Smooth muscle cell (in vitro differentiated cells): ENCODE results near the gene NACC2. TPM values are rescaled to one million over a fixed set of nuclear protein-coding genes. Genes with fewer than 3 reads are reported as not detected.

Experiments
- DNase-seq: peaks from one replicate; lab custom pipeline; 2025; ENCODE audit not compliant: unreplicated experiment; lab: John Stamatoyannopoulos, UW
- H2AFZ ChIP-seq: fragments of 200-600 bp; sonication (generic); 2 replicates; pipeline ENCODE4 v1.6.0; 2016; ENCODE audit warnings: antibody characterized with exemption, low read depth, mild to moderate bottlenecking
- H3F3A ChIP-seq: fragments of 200-600 bp; sonication (generic); 2 replicates; pipeline ENCODE4 v1.6.0; 2017; ENCODE audit warnings: antibody characterized with exemption, low read depth
- H3K27ac ChIP-seq: fragments of 200-600 bp; sonication (generic); 2 replicates; pipeline ENCODE4 v1.5.1; 2016; ENCODE audit warnings: low read depth, mild to moderate bottlenecking
- H3K27me3 ChIP-seq: fragments of 200-600 bp; sonication (generic); 2 replicates; pipeline ENCODE4 v1.6.1; 2016; ENCODE audit warnings: low read depth, mild to moderate bottlenecking
- H3K36me3 ChIP-seq: fragments of 200-600 bp; sonication (generic); 2 replicates; pipeline ENCODE4 v1.5.1; 2016; ENCODE audit warnings: low read depth
- H3K4me1 ChIP-seq: fragments of 200-600 bp; sonication (generic); 2 replicates; pipeline ENCODE4 v1.5.1; 2016; ENCODE audit warnings: low read depth
- H3K4me2 ChIP-seq: fragments of 200-600 bp; sonication (generic); 2 replicates; pipeline ENCODE4 v1.6.0; 2016; ENCODE audit warnings: mild to moderate bottlenecking
- H3K4me3 ChIP-seq: fragments of 200-600 bp; sonication (generic); 2 replicates; pipeline ENCODE4 v1.5.1; 2016; ENCODE audit warnings: mild to moderate bottlenecking
- H3K79me2 ChIP-seq: fragments of 200-600 bp; sonication (generic); 2 replicates; pipeline ENCODE4 v1.6.0; 2016; ENCODE audit warnings: low read depth, mild to moderate bottlenecking
- H3K9ac ChIP-seq: fragments of 200-600 bp; sonication (generic); 2 replicates; pipeline ENCODE4 v1.6.0; 2016; ENCODE audit warnings: low read depth
- H3K9me3 ChIP-seq: fragments of 200-600 bp; sonication (generic); replicated peaks from 2 replicates; pipeline ENCODE4 v1.5.1; 2016; ENCODE audit warnings: low read depth
- H4K20me1 ChIP-seq: fragments of 200-600 bp; sonication (generic); 2 replicates; pipeline ENCODE4 v1.6.0; 2016; ENCODE audit warnings: low read depth
- CTCF ChIP-seq: fragments of 200-600 bp; sonication (generic); IDR thresholded peaks from 2 replicates; pipeline ENCODE4 v1.5.1; 2017; ENCODE audit warnings: borderline replicate concordance, mild to moderate bottlenecking, antibody characterized with exemption; ENCODE audit not compliant: insufficient read depth, poor library complexity, severe bottlenecking
- WGBS: methylation state at CpG from one replicate; pipeline ENCODE4 v1.1.7; 2016; ENCODE audit warnings: low lambda C conversion rate; 5-methylcytosine and 5-hydroxymethylcytosine counted together
- polyA plus RNA-seq: library from polyadenylated mRNA; unstranded; fragments of >200 nt; fragmentation: Nextera tagmentation; extraction: Ambion mirVana; gene quantifications from 2 replicates; pipeline ENCODE4 v1.2.1, GENCODE V29; 2016
- total RNA-seq: library from RNA; depleted of rRNA; stranded (reverse); fragments of >200 nt; gene quantifications from 2 replicates; pipeline ENCODE4 v1.2.3, GENCODE V29; 2014

NACC2 gene
- total and polyA plus RNA-seq, 2 experiments from 2014 or later: 6.7 to 8.8 TPM

- Histone ChIP-seq H3K4me1 (peaks cover 16% of the 10 kb centered on the region), H3F3A (no peaks in the 10 kb centered on the region), H3K27ac (peak overlapping the region; percentile 53), H2AFZ (peak overlapping the region; percentile 30), H4K20me1 (peaks cover 49% of the 10 kb centered on the region), H3K27me3 (no peaks in the 10 kb centered on the region), H3K9me3 (no peaks in the 10 kb centered on the region), H3K4me3 (peak overlapping the region; percentile 90), H3K4me2 (peak overlapping the region; percentile 100), H3K9ac (peak overlapping the region; percentile 72), H3K79me2 (peaks cover 54% of the 10 kb centered on the region), H3K36me3 (no peaks in the 10 kb centered on the region)
- 4% methylated on average over 55 of the region's 74 CpGs for WGBS
- no peak for TF ChIP-seq CTCF
- DNase-seq: peak; percentile 32
These were observed 851 bp downstream of the NACC2 start for GRCh38 chr9:136093995-136094881.

- no peaks in the 10 kb centered on the region for H3F3A ChIP-seq
- DNase-seq: no peak
- 27% methylated on average over 15 of the region's 16 CpGs for WGBS
- H3K79me2 ChIP-seq: peaks cover 61% of the 10 kb centered on the region
- no peaks in the 10 kb centered on the region for H3K9me3 ChIP-seq
- H2AFZ ChIP-seq: no peak overlapping the region
- H3K4me3 ChIP-seq: peak overlapping the region; percentile 90
- peaks cover 56% of the 10 kb centered on the region for H4K20me1 ChIP-seq
- H3K4me1 ChIP-seq: peaks cover 16% of the 10 kb centered on the region
- peak overlapping the region; percentile 100 for H3K4me2 ChIP-seq
- no peak overlapping the region for H3K27ac ChIP-seq
- no peaks in the 10 kb centered on the region for H3K27me3 ChIP-seq
- no peak overlapping the region for H3K9ac ChIP-seq
- no peaks in the 10 kb centered on the region for H3K36me3 ChIP-seq
- TF ChIP-seq CTCF: no peak
These were observed 1.6 kb downstream of the NACC2 start for GRCh38 chr9:136093346-136093986.

- no peak overlapping the region for H2AFZ ChIP-seq
- no peaks in the 10 kb centered on the region for H3K36me3 ChIP-seq
- H3F3A ChIP-seq: no peaks in the 10 kb centered on the region
- H3K9me3 ChIP-seq: no peaks in the 10 kb centered on the region
- peak overlapping the region; percentile 100 for H3K4me2 ChIP-seq
- no peak for DNase-seq
- no peak overlapping the region for H3K27ac ChIP-seq
- TF ChIP-seq CTCF: no peak
- H3K4me3 ChIP-seq: no peak overlapping the region
- 91% methylated on average over 9 of the region's 9 CpGs for WGBS
- H3K9ac ChIP-seq: no peak overlapping the region
- H3K4me1 ChIP-seq: peaks cover 16% of the 10 kb centered on the region
- no peaks in the 10 kb centered on the region for H3K27me3 ChIP-seq
- H4K20me1 ChIP-seq: peaks cover 64% of the 10 kb centered on the region
- H3K79me2 ChIP-seq: peaks cover 69% of the 10 kb centered on the region
These were observed 2.3 kb downstream of the NACC2 start for GRCh38 chr9:136092741-136093140.
